SW480 (cell line): ENCODE measurements around the gene C4orf50.
"Not testable (repeated sequence)": the region's sequence is repeated elsewhere in the genome, so short reads cannot be mapped to it uniquely, and the experiment has no call there.

ENCODE experiments used
- DNase-seq: peaks from one replicate; pipeline ENCODE4 v3.0.0-alpha.2; 2016; ENCODE audit warnings: low spot score

C4orf50 gene

DNA sequence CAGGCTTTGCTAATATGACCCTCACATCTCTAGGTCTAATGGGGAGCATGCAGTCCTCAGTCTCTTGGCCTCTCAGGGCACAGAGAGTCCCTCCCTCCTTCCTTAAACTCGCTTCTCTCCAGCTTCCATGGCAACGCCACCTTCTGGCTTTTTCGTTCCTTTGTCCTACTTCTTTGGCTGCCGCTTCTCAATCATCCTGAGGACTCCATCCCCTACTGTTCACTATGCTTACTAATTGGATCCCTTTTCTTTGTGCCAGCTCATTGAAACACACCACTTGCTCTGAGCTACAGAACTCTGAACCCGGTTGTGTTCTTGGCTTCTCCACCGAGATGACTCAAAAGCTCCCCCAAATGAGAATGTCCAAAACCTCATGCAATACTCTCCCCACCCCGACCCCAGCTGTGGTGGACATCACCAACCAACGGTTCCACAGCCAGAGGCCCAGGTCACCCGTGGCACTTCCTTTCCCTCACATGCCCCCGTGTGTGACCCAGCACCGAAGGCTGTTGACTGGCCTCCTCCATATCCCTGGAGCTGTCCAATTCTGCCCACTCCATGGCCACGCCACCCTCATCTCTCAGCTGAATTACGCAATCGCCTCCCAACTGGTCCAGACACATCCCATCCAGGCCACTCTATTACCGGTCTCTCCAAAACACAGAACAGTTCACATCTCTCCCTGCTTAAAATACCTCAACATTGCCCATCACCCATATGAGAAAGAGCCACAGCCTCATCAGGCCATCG, 160.0 kb downstream of the C4orf50 start:
- DNase-seq, result no peak

DNA sequence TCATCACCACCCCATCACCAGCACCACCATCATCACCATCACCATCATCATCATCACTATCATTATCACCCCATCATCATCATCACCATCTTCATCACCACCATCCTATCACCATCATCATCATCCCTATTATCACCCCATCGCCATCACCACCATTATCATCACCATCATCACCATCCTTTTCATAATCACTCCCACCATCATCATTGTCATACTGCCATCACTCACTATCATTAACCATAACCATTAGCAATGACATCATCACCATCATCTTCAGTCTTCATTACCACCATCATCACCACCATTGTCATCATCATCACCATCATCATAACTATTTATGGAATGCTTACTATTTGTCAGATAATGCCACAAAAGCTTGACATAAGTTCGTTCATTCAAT, 161.0 kb downstream of the C4orf50 start:
- no peak for DNase-seq

DNA sequence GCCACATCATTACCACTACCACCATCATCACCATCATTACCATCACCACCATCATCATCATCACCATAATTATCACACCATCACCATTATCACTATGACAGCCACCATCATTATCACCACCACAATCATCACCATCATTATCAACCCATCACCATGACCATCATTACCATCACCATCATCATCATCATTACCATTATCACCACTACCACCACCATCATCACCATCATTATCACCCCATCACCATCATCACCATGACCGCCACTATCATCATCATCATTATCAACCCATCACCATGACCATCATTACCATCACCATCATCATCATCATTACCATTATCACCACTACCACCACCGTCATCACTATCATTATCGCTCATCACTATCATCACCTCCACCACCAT, 161.9 kb downstream of the C4orf50 start:
- DNase-seq, result not testable (repeated sequence)

DNA sequence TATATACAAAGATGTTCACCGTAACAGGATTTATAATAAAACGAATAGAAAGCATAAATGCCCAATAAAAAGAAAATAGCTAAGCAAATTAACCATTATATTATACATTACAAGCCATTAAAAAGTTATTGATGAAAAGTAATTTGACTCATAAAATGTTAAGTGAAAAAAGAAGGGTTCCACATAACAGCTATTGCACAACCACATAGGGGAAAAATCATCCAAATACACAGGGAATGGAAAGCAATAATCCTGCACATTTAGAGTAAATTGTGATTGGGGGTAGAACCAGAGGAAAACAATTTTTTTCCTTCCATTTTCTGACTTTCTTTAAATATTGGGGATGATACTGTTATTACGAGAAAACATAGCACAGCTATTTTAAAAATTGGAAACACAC, 163.3 kb downstream of the C4orf50 start:
- DNase-seq, result no peak

DNA sequence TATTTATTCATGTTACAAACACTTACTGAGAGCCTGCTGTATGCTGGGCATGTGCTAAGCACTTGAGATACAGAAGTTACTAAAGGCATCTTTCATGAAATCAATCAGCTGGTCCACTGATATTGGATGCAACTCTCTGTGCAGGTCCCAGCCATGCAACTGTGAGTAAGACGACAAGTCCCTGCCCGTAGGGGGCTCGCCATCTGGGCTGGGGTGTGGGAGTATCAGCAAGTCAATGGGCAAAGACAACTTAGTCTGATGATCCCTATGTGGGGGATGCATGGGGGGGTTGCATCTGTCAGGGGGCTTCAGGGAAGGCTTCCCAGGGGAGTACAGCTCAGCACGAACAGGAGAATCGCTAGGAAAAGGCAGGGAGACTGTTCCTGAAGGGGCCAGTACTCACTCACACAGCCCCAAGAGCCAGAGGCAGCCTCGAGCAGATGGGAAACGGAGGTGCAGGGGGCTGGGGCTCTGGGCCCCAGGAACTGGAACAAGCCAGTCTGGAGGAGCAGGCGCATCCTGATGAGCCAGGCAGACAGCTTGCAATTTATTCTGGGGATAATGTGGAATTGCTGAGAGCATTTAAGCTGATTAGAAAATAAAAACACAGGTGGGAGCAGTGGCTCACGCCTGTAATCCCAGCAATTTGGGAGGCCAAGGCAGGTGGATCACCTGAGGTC, 165.6 kb downstream of the C4orf50 start:
- no peak for DNase-seq

DNA sequence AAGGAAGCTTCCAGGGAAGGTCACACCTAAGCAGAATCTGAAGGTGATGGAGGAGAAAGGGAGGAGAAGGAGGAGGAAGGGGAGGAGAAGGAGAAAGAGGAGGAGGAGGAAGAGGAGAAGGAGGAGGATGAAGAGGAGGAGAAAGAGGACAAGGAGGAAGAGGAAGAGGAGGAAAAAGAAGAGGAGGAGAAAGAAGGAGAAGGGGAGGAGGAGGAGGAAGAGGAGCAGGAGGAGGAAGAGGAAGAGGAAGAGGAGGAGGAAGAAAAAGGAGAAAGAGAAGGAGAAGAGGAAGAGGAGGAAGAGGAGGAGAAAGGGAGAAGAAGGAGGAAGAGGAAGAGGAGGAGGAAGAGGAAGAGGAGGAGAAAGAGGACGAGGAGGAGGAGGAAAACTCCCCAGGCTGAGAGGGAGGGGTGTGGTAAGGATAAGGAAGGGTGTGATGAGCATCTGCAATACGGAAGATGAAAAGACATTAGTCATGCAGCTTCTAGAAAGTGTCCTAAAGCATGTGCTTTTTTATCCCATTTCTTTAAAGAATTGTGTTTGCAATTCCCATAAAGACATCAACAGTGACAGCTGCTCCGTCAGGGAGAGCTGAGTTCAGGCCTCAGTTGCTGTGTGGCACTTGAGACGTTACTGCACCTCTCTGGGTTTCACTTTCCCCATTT, 166.5 kb downstream of the C4orf50 start:
- no peak for DNase-seq
